GM21528 (cell line): Measurements from ENCODE around the gene CACNA1G.

Experiments
- ATAC-seq: cut with Tn5 transposase; IDR thresholded peaks from one replicate; pipeline ENCODE4 v1.9.1; 2021; ENCODE audit warnings: mild to moderate bottlenecking, moderate library complexity; ENCODE audit not compliant: unreplicated experiment, low FRiP score

The CACNA1G gene

DNA sequence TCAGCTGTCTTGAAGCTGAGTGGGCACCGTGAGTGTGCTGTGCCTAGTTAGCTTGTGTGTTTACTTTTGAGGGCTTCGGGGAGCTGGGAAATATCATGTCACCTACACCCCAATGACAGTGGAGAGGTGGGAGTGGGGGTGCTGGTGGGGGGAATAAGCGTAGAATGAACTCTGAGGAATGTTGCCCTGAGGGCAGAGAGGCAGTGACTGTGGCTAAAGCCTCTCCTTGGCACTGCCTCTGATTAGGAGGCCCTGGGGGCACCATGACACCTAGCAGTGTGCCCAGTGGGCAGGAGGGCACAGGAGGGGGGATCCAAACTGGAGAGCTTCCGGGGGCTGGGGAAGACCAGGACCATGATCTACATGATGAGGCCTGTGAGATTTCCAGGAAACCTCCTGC lies 24.8 kb downstream of the CACNA1G start:
- no peak for ATAC-seq

DNA sequence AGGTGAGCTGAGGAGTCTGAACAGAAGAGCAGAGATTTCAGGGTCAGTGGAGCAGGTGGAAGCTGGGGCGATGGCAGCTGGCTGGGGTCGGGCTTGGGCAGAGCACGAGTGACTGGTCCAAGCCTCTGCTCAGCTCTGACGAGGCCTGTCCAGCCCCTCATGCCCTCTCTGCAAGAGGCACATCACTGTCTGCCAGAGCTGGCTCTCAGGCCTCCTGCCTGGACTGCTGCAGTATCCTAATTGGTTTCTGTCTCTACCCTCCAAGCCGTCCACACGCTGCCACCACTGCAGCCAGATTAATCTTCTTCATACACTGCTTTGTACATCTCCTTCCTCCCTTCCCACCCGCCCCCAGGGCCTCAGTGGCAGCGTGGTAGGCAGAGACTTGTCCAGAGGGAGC lies 25.4 kb downstream of the CACNA1G start:
- ATAC-seq: no peak

DNA sequence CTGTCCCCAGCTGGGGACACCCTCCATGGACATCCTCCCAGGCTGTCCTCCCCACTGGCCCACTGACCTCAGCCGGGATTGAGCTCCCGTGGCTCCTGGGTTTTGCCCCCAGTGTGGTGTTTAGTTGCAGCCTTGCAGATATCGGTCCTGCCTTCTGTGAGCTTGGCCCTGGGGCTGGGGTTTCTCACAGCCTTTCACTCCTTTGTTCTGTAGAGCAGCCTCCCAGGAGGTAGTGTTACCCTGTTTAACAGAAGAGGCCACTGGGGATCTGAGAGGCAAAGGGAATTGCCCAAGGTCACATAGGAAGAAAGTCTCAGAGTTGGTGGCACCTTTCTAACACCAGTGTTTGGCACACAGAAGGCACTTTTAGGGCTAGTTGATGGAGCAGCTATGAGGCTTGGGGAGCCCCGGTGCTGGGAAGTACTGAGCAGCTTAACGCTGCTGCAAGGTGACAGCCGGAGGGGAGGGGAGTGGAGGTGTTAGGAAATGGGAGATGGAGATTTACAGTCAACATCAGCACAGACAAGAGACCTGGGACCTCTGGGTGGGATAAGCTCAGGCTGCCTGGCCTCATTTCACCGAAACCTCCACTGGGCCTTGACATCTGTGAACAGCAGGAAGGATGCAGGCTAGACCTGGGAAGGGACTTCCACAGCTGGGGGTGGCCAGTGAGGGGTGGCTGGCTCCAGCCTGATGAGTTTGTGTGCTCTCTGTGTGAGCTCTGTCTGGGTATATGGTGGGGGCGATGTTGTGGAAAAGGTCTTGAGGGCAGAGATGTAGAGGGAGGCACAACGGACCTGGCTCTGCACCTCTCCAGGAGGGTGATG lies 26.1 kb downstream of the CACNA1G start:
- ATAC-seq: no peak

DNA sequence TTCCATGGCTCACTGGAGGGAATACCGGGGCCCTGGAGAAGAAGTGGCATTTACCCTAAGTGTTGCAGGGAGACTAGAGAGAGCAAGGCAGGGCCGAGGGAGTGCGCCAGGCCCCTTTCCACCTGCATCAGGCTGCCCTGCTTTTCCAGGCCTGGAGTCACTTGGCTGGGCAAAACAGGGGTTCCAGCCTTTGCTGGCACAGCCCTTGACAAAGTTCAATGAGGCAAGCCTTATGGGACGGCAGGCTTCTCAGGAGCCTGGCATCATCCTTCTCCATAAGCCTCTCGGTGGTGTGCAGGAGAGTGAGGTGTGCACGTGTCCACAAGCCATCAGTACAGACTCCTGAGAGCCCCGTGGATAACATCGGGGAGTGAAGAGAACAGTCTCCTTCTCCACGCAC lies 27.1 kb downstream of the CACNA1G start:
- no peak for ATAC-seq

DNA sequence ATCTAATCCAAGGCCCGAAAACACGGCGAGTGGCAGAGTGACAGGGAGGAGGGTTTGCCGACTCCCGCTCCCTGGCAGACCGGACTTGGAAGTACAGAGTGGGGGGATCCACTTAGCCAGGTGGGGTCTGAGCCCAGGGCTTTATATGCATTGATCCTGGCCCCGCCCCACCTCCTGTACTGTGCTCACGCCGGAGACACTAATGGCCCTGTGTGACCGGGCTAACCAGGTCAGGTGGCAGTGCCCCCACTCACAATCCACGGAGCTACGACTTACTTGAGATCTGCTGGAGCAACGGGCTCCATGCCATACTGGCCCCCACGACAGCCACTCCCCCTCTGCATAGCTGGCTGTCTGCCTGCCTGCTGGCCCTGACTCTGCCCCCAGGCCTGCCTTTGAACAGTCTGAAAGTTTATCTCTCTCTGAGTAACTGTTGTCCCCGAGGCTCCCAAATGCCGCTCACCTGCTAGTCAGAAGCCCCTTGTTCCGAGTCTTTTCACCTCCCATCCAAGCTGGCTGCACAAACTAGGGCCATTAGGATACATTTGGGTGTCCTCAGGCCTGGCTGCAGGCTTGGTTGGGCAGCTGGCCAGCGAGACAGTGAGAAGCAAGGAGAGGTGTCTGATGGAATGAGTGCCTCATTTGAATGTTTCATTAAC lies 28.0 kb downstream of the CACNA1G start:
- no peak for ATAC-seq

DNA sequence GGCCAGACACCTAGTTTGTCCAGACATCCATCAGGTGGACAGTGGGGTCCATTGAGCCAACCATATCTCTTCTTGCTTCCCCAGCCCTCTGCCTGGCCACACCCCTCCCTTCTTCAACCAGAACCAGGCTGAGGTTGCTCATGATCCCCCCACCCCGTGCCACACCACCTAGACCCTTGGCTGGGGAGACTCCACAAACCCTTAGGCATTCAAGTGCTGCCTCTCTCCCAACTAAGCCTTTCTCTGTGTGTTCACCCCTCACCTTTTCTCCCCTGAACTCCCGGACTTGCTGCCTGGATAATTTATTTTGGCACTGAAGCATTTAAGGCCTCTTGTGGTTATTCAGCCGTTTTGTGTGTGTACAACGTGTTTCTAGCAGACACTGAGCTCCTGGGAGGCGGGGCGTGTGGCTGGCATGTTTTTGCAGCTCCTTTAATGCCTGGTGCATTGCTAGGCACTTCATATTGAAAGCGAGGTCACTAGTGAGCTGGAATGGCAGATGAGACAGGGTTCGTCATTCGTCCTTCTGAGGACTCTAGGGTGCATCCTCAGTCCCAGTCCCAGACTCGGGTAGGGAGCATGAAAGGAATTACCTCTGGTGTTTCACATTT lies 28.7 kb downstream of the CACNA1G start:
- no peak for ATAC-seq

DNA sequence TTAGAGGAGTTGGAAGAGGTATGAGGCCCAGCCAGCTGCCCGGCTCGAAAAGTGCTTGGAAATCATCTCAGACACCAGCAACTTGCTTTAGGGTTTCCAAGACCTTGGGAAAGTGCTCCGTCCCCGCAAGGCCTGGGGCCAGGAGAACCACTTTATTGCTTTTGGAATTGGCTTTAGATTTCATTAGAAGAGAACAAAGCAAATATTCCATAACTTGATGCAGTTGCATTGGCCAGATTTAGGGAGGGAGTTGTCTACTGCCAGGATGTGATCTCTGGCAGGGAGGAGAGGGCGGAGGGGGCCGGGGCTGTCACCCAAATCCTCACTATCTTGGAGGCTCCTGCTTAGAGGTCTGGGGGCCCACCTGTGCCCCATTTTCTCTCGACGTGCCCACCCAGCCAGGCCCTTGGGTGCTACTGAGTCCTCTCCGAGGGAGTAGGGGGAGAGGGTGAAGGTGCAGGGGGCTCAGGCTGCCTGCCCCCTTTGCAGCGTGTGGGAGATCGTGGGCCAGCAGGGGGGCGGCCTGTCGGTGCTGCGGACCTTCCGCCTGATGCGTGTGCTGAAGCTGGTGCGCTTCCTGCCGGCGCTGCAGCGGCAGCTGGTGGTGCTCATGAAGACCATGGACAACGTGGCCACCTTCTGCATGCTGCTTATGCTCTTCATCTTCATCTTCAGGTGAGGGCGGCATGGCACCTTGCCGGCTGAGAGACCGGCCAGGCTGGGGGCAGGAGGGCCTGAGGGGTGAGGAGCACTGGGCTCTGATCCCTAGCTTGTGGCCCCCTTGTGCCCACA lies 30.6 kb downstream of the CACNA1G start:
- no peak for ATAC-seq

DNA sequence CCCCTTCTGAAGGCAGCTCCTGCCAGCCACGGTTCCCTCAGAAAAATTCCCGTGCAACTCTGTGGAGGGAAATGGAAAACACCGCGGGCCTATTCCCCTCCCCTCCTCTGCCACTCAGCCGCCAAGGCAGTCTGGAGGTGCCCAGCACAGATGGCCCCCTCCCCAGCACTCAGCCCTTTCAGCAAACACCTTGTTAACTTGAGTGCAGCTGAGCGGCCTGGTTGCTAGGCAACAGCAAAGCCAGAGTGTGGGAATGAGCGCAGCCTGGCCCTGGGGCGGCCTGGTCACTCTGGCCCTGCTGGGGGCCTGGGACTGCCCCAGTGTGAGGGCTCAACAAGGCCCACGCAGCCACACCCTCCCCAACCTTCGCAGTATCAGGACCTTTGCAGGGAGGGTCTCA lies 32.8 kb downstream of the CACNA1G start:
- ATAC-seq: no peak

DNA sequence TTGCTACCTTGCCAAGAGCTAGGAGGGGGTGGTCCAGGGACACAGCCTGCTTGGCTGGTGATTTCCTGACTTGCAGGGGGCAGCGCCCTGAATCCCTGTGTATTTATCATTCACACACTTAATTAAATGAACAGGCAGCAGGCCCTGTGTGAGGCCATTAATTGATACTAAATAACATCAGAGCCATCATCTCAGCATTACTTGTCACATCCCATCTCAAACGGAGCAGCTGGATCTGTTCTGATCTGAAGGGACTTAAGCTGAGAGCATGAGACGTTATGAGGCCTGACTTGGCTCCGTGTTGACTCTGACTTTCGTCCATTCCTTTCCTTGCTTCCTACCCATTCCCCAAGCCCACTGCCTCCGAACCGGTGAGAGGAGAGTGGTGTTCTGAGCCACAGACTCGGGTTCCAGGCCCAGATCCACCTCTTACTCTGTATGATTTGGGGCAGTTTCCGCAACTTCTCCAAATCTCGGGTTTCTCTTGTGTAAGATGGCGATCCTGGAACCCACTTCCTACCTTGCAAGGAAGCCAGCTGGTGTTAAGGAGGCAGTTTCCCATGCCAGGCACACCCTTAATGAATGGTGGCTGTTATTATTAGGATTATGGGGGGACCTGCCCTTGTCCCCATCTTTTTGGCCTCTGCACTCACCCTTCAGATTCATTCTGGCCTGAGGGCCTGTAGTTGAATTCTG lies 33.8 kb downstream of the CACNA1G start:
- no peak for ATAC-seq

DNA sequence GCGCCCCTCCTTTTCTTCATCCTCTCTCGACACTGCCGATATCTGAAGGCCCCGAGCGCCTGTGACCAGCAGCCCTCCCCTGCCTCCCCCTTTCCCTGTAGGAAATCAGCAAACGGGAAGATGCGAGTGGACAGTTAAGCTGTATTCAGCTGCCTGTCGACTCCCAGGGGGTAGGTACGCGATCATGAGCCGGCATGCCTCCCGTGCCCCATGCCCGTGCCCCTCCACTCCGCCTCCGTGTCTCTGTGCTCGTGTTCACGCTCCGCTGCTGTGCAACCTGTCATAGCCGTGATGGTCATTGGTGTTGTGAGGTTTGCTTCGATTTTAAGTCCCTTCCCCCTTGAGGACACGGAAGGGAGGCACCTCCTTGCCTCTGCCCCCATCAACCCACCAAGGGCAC lies 34.4 kb downstream of the CACNA1G start:
- no peak for ATAC-seq

DNA sequence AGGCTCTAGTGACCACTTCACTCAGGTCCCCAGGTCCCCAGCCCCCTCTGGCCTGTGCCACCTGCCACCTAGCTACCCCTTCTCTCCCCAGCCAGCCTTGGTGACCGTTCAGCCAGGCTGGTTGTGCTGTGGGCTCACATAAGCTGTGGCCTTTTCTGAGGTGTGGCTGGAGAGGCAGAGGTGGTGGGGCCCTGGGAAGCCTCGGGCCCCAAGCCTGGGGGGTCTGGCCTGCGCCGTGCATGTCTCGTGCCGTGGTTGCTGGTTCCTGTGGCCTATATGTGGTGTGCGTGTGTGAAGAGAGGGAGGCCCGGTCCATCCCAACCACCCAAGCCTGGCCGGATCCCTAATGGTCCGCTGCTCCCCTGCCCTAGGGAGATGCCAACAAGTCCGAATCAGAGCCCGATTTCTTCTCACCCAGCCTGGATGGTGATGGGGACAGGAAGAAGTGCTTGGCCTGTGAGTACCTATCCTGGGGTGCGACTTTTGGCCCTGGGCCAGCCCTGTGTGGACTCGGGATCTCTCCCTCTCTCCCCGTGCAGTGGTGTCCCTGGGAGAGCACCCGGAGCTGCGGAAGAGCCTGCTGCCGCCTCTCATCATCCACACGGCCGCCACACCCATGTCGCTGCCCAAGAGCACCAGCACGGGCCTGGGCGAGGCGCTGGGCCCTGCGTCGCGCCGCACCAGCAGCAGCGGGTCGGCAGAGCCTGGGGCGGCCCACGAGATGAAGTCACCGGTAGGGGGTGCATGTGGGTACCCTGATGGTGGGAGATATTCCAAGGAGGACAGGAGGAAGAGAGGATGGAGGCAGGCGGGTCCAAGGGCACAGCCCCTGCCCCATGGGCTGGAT lies 35.9 kb downstream of the CACNA1G start:
- ATAC-seq: no peak

DNA sequence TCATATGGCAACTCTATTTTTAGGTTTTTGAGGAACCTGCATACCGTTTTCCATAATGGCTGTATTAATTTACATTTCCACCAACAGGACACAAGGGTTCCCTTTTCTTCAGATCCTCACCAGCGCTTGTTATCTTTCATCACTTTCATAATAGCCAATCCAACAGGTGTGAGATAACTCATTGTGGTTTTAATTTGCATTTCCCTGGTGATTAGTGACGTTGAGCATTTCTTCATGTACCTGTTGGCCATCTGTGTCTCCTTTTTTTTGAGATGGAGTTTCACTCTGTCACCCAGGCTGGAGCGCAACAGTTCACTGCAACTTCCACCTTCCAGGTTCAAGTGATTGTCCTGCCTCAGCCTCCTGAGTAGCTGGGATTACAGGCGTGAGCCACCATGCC lies 38.0 kb downstream of the CACNA1G start:
- no peak for ATAC-seq

DNA sequence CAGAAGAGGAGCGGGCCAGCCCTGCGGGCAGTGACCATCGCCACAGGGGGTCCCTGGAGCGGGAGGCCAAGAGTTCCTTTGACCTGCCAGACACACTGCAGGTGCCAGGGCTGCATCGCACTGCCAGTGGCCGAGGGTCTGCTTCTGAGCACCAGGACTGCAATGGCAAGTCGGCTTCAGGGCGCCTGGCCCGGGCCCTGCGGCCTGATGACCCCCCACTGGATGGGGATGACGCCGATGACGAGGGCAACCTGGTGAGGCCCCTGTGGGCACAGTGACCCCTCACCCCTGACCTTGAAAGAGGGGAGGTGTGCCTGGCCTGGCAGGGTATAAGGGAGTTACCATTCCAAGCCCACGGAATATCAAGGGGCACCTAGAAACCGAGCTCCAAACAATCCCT lies 39.1 kb downstream of the CACNA1G start:
- ATAC-seq: no peak

DNA sequence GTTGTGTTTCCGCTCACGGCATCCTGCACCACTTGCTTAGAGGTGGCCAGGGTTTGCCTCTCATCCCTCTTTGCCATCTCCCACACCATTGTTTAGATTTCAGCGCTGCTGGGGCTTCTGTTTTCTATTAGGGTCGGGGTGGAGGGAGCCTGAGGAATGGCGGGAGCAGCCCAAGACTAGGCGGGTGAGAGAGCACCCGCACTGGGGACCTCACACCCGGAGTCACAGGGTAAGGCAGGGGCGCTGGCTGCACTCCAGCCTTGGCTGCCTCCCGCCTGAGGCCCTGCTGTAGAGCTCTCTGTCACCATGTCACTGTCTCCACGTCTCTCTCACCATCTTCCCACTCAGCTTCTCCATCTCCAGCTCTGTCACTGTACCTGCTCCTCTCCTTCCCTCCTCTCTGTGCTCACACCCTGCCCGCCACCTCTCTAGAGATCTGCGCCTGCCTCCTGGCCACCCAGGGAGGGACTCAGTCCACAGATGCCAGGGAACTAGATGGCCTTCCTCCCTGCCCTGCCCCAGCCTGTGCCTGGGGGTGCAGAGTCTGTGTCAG lies 41.4 kb downstream of the CACNA1G start:
- no peak for ATAC-seq

DNA sequence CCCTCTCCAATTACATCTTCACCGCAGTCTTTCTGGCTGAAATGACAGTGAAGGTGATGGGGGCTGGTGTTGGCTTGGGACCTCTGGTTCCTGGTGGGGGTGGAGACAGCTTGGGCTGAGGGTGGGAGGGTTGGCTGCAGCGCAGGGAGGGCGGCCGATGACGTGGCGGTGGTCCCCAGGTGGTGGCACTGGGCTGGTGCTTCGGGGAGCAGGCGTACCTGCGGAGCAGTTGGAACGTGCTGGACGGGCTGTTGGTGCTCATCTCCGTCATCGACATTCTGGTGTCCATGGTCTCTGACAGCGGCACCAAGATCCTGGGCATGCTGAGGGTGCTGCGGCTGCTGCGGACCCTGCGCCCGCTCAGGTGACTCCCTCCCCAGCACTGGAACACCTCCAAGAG lies 42.3 kb downstream of the CACNA1G start:
- no peak for ATAC-seq

DNA sequence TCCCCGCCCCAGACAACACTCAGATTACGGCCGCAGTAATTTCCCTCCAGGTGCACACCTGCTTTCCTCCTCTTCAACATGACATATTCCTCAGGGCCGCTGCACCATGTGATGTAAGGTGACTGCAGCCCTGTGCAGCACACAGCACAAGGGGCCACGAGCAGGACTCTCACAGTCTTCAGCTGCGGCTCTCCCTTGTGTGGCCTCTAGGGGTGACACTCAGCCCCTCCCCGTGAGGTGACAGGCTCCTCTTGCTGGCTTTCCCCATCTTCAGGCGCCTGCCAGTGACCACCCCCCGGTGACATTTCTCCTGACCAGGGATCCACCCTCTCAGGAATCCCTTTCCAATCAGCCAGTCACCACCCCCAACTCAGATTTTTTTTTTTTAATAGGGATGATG lies 42.8 kb downstream of the CACNA1G start:
- no peak for ATAC-seq

DNA sequence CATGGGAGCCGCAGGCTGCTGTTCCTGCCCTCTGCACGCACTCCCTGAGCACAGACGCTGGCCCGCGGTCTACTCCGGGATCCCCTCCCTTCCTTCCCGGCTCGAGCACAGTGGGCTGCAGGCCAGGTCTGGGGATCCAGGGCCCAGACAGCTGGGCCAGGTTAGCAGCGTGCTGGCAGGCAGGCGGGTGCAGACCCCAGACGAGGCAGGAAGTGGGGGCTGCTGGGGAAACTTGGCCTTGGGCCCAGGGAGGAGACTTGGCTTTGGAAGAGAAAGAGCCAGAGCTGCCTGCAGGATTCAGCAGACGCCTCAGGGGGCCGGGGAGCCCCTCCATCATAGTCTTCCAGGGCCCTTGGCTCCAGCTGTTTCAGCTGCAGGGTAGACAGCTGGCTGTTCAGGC lies 44.0 kb downstream of the CACNA1G start:
- ATAC-seq: no peak

DNA sequence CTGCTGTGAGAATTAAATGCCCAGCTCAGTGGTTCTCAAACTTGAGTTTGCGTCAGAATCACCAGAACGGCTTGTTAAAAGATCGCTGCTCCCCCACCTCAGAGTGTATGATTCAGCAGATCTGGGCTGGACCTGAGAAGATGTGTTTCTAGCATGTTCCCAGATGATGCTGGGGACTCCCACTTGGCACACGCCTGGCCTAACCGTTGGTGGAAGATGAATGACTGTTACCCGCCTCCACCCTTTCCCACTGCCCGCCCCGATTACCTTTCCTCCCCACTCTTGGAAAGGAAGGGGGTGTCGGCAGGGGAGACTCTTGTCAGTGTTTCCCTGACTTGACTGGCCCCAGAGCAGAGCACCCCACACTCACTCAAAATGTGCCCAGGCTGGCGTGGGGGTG lies 44.9 kb downstream of the CACNA1G start:
- no peak for ATAC-seq

DNA sequence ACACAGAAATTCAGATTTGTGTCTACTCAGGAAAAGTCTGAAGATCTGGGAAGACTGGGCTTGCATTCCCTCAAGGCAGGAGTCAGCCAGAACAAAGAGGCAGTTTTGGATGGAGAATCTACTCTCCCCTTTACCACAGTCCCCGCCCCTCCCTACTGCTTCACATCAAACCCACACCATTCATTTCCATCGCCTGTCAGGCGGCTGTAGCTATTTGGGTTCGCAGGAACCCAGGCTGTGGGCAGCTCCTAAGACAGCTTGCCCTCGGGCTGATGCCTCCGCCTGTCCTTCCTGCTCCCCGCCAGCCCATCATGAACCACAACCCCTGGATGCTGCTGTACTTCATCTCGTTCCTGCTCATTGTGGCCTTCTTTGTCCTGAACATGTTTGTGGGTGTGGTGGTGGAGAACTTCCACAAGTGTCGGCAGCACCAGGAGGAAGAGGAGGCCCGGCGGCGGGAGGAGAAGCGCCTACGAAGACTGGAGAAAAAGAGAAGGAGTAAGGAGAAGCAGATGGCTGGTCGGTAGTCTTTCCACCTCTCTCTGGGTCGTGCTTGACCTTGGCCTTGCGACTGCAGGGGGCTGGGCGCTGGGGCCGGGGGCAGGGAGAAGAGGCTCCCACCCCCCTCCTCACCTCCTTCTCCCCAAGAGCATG lies 47.1 kb downstream of the CACNA1G start:
- ATAC-seq: no peak
